ENCODE results near the gene SNX30.
"Not testable (repeated sequence)": the region's sequence is repeated elsewhere in the genome, so short reads cannot be mapped to it uniquely, and the experiment has no call there.

The SNX30 gene

GRCh38 chr9:112722749-112723148, 27.8 kb upstream of the SNX30 start:
- H3K4me1 ChIP-seq (ENCODE audit: control insufficient read depth, insufficient read depth, low read length); H3K4me3 ChIP-seq (ENCODE audit: low read depth, low read length); H3K9ac ChIP-seq (ENCODE audit: low read length); H3K27ac ChIP-seq (ENCODE audit: low read depth, low read length); H3K9me3 ChIP-seq (ENCODE audit: control insufficient read depth, insufficient read depth, low read depth, low read length); H3K27me3 ChIP-seq (ENCODE audit: control insufficient read depth, insufficient read depth, low read length); H3K36me3 ChIP-seq (ENCODE audit: control insufficient read depth, insufficient read depth, low read length): not testable (repeated sequence)

GRCh38 chr9:112725961-112726360, 24.6 kb upstream of the SNX30 start:
- H3K9me3 ChIP-seq (ENCODE audit: control insufficient read depth, insufficient read depth, low read depth, low read length) = no peaks in the 10 kb centered on the region
- no peaks in the 10 kb centered on the region for H3K27me3 ChIP-seq (ENCODE audit: control insufficient read depth, insufficient read depth, low read length)
- H3K4me1 ChIP-seq (ENCODE audit: control insufficient read depth, insufficient read depth, low read length) = no peaks in the 10 kb centered on the region
- no peaks in the 10 kb centered on the region for H3K36me3 ChIP-seq (ENCODE audit: control insufficient read depth, insufficient read depth, low read length)
- no peak overlapping the region for H3K4me3 ChIP-seq (ENCODE audit: low read depth, low read length)
- no peak overlapping the region for H3K27ac ChIP-seq (ENCODE audit: low read depth, low read length)
- no peak overlapping the region for H3K9ac ChIP-seq (ENCODE audit: low read length)

GRCh38 chr9:112726428-112726827, 24.1 kb upstream of the SNX30 start:
- Histone ChIP-seq H3K4me3 (ENCODE audit: low read depth, low read length) (no peak overlapping the region), H3K9me3 (ENCODE audit: control insufficient read depth, insufficient read depth, low read depth, low read length) (no peaks in the 10 kb centered on the region), H3K27ac (ENCODE audit: low read depth, low read length) (no peak overlapping the region), H3K4me1 (ENCODE audit: control insufficient read depth, insufficient read depth, low read length) (no peaks in the 10 kb centered on the region), H3K9ac (ENCODE audit: low read length) (no peak overlapping the region), H3K36me3 (ENCODE audit: control insufficient read depth, insufficient read depth, low read length) (no peaks in the 10 kb centered on the region), H3K27me3 (ENCODE audit: control insufficient read depth, insufficient read depth, low read length) (no peaks in the 10 kb centered on the region)

- Histone ChIP-seq H3K27ac (ENCODE audit: low read depth, low read length) (no peak overlapping the region), H3K9me3 (ENCODE audit: control insufficient read depth, insufficient read depth, low read depth, low read length) (no peaks in the 10 kb centered on the region), H3K36me3 (ENCODE audit: control insufficient read depth, insufficient read depth, low read length) (no peaks in the 10 kb centered on the region), H3K9ac (ENCODE audit: low read length) (no peak overlapping the region), H3K27me3 (ENCODE audit: control insufficient read depth, insufficient read depth, low read length) (no peaks in the 10 kb centered on the region), H3K4me3 (ENCODE audit: low read depth, low read length) (no peak overlapping the region), H3K4me1 (ENCODE audit: control insufficient read depth, insufficient read depth, low read length) (no peaks in the 10 kb centered on the region)
Measured at GRCh38 chr9:112728401-112728800, 22.2 kb upstream of the SNX30 start.

- no peaks in the 10 kb centered on the region for H3K4me1 ChIP-seq (ENCODE audit: control insufficient read depth, insufficient read depth, low read length)
- no peaks in the 10 kb centered on the region for H3K27me3 ChIP-seq (ENCODE audit: control insufficient read depth, insufficient read depth, low read length)
- no peak overlapping the region for H3K4me3 ChIP-seq (ENCODE audit: low read depth, low read length)
- no peaks in the 10 kb centered on the region for H3K9me3 ChIP-seq (ENCODE audit: control insufficient read depth, insufficient read depth, low read depth, low read length)
- H3K36me3 ChIP-seq (ENCODE audit: control insufficient read depth, insufficient read depth, low read length) = no peaks in the 10 kb centered on the region
- no peak overlapping the region for H3K9ac ChIP-seq (ENCODE audit: low read length)
- no peak overlapping the region for H3K27ac ChIP-seq (ENCODE audit: low read depth, low read length)
Measured at GRCh38 chr9:112731971-112732370, 18.6 kb upstream of the SNX30 start.

- H3K9ac ChIP-seq (ENCODE audit: low read length) = no peak overlapping the region
- H3K36me3 ChIP-seq (ENCODE audit: control insufficient read depth, insufficient read depth, low read length) = no peaks in the 10 kb centered on the region
- H3K27me3 ChIP-seq (ENCODE audit: control insufficient read depth, insufficient read depth, low read length) = no peaks in the 10 kb centered on the region
- no peaks in the 10 kb centered on the region for H3K4me1 ChIP-seq (ENCODE audit: control insufficient read depth, insufficient read depth, low read length)
- no peak overlapping the region for H3K27ac ChIP-seq (ENCODE audit: low read depth, low read length)
- H3K9me3 ChIP-seq (ENCODE audit: control insufficient read depth, insufficient read depth, low read depth, low read length) = no peaks in the 10 kb centered on the region
- no peak overlapping the region for H3K4me3 ChIP-seq (ENCODE audit: low read depth, low read length)
Measured at GRCh38 chr9:112734892-112735291, 15.7 kb upstream of the SNX30 start.

- H3K27me3 ChIP-seq (ENCODE audit: control insufficient read depth, insufficient read depth, low read length) = no peaks in the 10 kb centered on the region
- H3K4me3 ChIP-seq (ENCODE audit: low read depth, low read length) = no peak overlapping the region
- H3K9ac ChIP-seq (ENCODE audit: low read length) = no peak overlapping the region
- no peaks in the 10 kb centered on the region for H3K4me1 ChIP-seq (ENCODE audit: control insufficient read depth, insufficient read depth, low read length)
- H3K27ac ChIP-seq (ENCODE audit: low read depth, low read length) = no peak overlapping the region
- no peaks in the 10 kb centered on the region for H3K9me3 ChIP-seq (ENCODE audit: control insufficient read depth, insufficient read depth, low read depth, low read length)
- no peaks in the 10 kb centered on the region for H3K36me3 ChIP-seq (ENCODE audit: control insufficient read depth, insufficient read depth, low read length)
Measured at GRCh38 chr9:112743216-112743836, 7.2 kb upstream of the SNX30 start.

GRCh38 chr9:112744177-112744576, 6.4 kb upstream of the SNX30 start:
- Histone ChIP-seq H3K9ac (ENCODE audit: low read length) (no peak overlapping the region), H3K36me3 (ENCODE audit: control insufficient read depth, insufficient read depth, low read length) (no peaks in the 10 kb centered on the region), H3K27me3 (ENCODE audit: control insufficient read depth, insufficient read depth, low read length) (peaks cover 1% of the 10 kb centered on the region; the same call in 1 of the 2 replicates), H3K4me3 (ENCODE audit: low read depth, low read length) (no peak overlapping the region), H3K9me3 (ENCODE audit: control insufficient read depth, insufficient read depth, low read depth, low read length) (no peaks in the 10 kb centered on the region), H3K4me1 (ENCODE audit: control insufficient read depth, insufficient read depth, low read length) (no peaks in the 10 kb centered on the region), H3K27ac (ENCODE audit: low read depth, low read length) (no peak overlapping the region)

- Histone ChIP-seq H3K36me3 (ENCODE audit: control insufficient read depth, insufficient read depth, low read length) (no peaks in the 10 kb centered on the region), H3K27me3 (ENCODE audit: control insufficient read depth, insufficient read depth, low read length) (peaks cover 12% of the 10 kb centered on the region), H3K4me1 (ENCODE audit: control insufficient read depth, insufficient read depth, low read length) (peaks cover 15% of the 10 kb centered on the region), H3K9me3 (ENCODE audit: control insufficient read depth, insufficient read depth, low read depth, low read length) (no peaks in the 10 kb centered on the region), H3K4me3 (ENCODE audit: low read depth, low read length) (no peak overlapping the region), H3K9ac (ENCODE audit: low read length) (no peak overlapping the region), H3K27ac (ENCODE audit: low read depth, low read length) (no peak overlapping the region)
Measured at GRCh38 chr9:112747094-112747493, 3.5 kb upstream of the SNX30 start.

- peaks cover 33% of the 10 kb centered on the region for H3K4me1 ChIP-seq (ENCODE audit: control insufficient read depth, insufficient read depth, low read length)
- H3K27ac ChIP-seq (ENCODE audit: low read depth, low read length) = no peak overlapping the region
- H3K9ac ChIP-seq (ENCODE audit: low read length) = peak overlapping the region; percentile 40
Measured at GRCh38 chr9:112750764-112751055, 150 bp downstream of the SNX30 start.

GRCh38 chr9:112751056-112751795, 666 bp downstream of the SNX30 start:
- Histone ChIP-seq H3K9ac (ENCODE audit: low read length) (peak overlapping the region; percentile 40), H3K4me1 (ENCODE audit: control insufficient read depth, insufficient read depth, low read length) (peaks cover 34% of the 10 kb centered on the region), H3K4me3 (ENCODE audit: low read depth, low read length) (peak overlapping the region; percentile 64), H3K9me3 (ENCODE audit: control insufficient read depth, insufficient read depth, low read depth, low read length) (no peaks in the 10 kb centered on the region), H3K27me3 (ENCODE audit: control insufficient read depth, insufficient read depth, low read length) (peaks cover 12% of the 10 kb centered on the region), H3K36me3 (ENCODE audit: control insufficient read depth, insufficient read depth, low read length) (no peaks in the 10 kb centered on the region), H3K27ac (ENCODE audit: low read depth, low read length) (no peak overlapping the region)

More at GRCh38 chr9:112750764-112751055, 150 bp downstream of the SNX30 start:
- Histone ChIP-seq H3K36me3 (ENCODE audit: control insufficient read depth, insufficient read depth, low read length) (no peaks in the 10 kb centered on the region), H3K4me3 (ENCODE audit: low read depth, low read length) (peak overlapping the region; percentile 64), H3K27me3 (ENCODE audit: control insufficient read depth, insufficient read depth, low read length) (peaks cover 12% of the 10 kb centered on the region), H3K9me3 (ENCODE audit: control insufficient read depth, insufficient read depth, low read depth, low read length) (no peaks in the 10 kb centered on the region)
